NT2/D1 (cell line): Measurements from ENCODE around the gene RBMX.

Experiments
- SUZ12 ChIP-seq: IDR thresholded peaks from 2 replicates; pipeline ENCODE4 v1.6.1; 2011; ENCODE audit not compliant: insufficient read length, insufficient read depth; ENCODE audit errors: extremely low read depth
- YY1 ChIP-seq: IDR thresholded peaks from 2 replicates; pipeline ENCODE4 v1.6.1; 2011; ENCODE audit not compliant: insufficient read length, insufficient read depth
- ZNF274 ChIP-seq: IDR thresholded peaks from 2 replicates; pipeline ENCODE4 v1.6.1; 2011; ENCODE audit warnings: mild to moderate bottlenecking, low read depth, low read length

- TF ChIP-seq SUZ12, result no peak
- TF ChIP-seq YY1, result no peak
- no peak for TF ChIP-seq ZNF274
Measured at GRCh38 chrX:136829413-136829812, 51.1 kb downstream of the RBMX start.
